SK-N-SH treated with all-trans-retinoic acid at 6 μM for 48 hours (cell line): ENCODE data around the gene TMEM219.

Experiments
- ATAC-seq: fragments of 200-7000 bp; cut with Tn5 transposase; 3 replicates; pipeline ENCODE4 v1.9.1; 2020; ENCODE audit warnings: mild to moderate bottlenecking, moderate library complexity
- ARNTL ChIP-seq: fragments of 450-650 bp; formaldehyde crosslinking; IDR thresholded peaks from 2 replicates; pipeline ENCODE4 v1.5.0; 2020; ENCODE audit warnings: low read depth, mild to moderate bottlenecking, moderate library complexity, borderline replicate concordance
- BACH2 ChIP-seq: fragments of 250-450 bp; sonication (Bioruptor Pico); IDR thresholded peaks from 2 replicates; pipeline ENCODE4 v1.9.0; 2021; ENCODE audit warnings: mild to moderate bottlenecking, borderline replicate concordance
- CSDC2 ChIP-seq: fragments of 250-450 bp; sonication (Bioruptor Pico); IDR thresholded peaks from 2 replicates; pipeline ENCODE4 v1.5.0; 2020; ENCODE audit warnings: mild to moderate bottlenecking, moderate library complexity
- ESRRG ChIP-seq: fragments of 250-450 bp; sonication (Bioruptor Pico); IDR thresholded peaks from 2 replicates; pipeline ENCODE4 v1.6.1; 2021; ENCODE audit warnings: mild to moderate bottlenecking
- GLIS3 ChIP-seq: fragments of 250-450 bp; sonication (Bioruptor Pico); IDR thresholded peaks from 2 replicates; pipeline ENCODE4 v1.5.0; 2020; ENCODE audit warnings: mild to moderate bottlenecking, moderate library complexity
- ISL1 ChIP-seq: fragments of 250-450 bp; sonication (Bioruptor Pico); IDR thresholded peaks from 2 replicates; pipeline ENCODE4 v2.1.2; 2022; ENCODE audit warnings: mild to moderate bottlenecking, moderate library complexity
- OSR1 ChIP-seq: fragments of 250-450 bp; sonication (Bioruptor Pico); IDR thresholded peaks from 2 replicates; pipeline ENCODE4 v1.8.0; 2022; ENCODE audit warnings: moderate library complexity, mild to moderate bottlenecking, inconsistent platforms
- POU6F1 ChIP-seq: fragments of 250-450 bp; sonication (Bioruptor Pico); IDR thresholded peaks from 2 replicates; pipeline ENCODE4 v1.8.0; 2021; ENCODE audit warnings: low read depth, mild to moderate bottlenecking, moderate library complexity, borderline replicate concordance
- PPARA ChIP-seq: fragments of 250-450 bp; sonication (Bioruptor Pico); IDR thresholded peaks from 2 replicates; pipeline ENCODE4 v1.5.0; 2020; ENCODE audit warnings: mild to moderate bottlenecking, borderline replicate concordance
- RARB ChIP-seq: fragments of 250-450 bp; sonication (Bioruptor Pico); IDR thresholded peaks from 2 replicates; pipeline ENCODE4 v1.8.0; 2021; ENCODE audit warnings: mild to moderate bottlenecking, moderate library complexity
- SNAI2 ChIP-seq: fragments of 250-450 bp; sonication (Bioruptor Pico); IDR thresholded peaks from 2 replicates; pipeline ENCODE4 v1.5.0; 2020; ENCODE audit warnings: mild to moderate bottlenecking, moderate library complexity
- TCF4 ChIP-seq: fragments of 250-450 bp; sonication (Bioruptor Pico); IDR thresholded peaks from 2 replicates; pipeline ENCODE4 v1.8.0; 2021; ENCODE audit warnings: mild to moderate bottlenecking, moderate library complexity, borderline replicate concordance
- TOX ChIP-seq: fragments of 250-450 bp; sonication (Bioruptor Pico); IDR thresholded peaks from 2 replicates; pipeline ENCODE4 v1.8.0; 2021; ENCODE audit warnings: mild to moderate bottlenecking, moderate library complexity, borderline replicate concordance
- ZC3H10 ChIP-seq: fragments of 250-450 bp; sonication (Bioruptor Pico); IDR thresholded peaks from 2 replicates; pipeline ENCODE4 v1.5.1; 2021; ENCODE audit warnings: mild to moderate bottlenecking, moderate library complexity
- ZFP3 ChIP-seq: fragments of 250-450 bp; sonication (Bioruptor Pico); IDR thresholded peaks from 2 replicates; pipeline ENCODE4 v1.5.0; 2020; ENCODE audit warnings: mild to moderate bottlenecking, moderate library complexity
- ZFP30 ChIP-seq: fragments of 450-650 bp; formaldehyde crosslinking; IDR thresholded peaks from 2 replicates; pipeline ENCODE4 v1.5.0; 2022; ENCODE audit warnings: mild to moderate bottlenecking, moderate library complexity
- ZNF565 ChIP-seq: fragments of 450-650 bp; formaldehyde crosslinking; conservative IDR thresholded peaks from 2 replicates; pipeline ENCODE4 v1.5.0; 2020; ENCODE audit warnings: low read depth, mild to moderate bottlenecking, moderate library complexity
- ZNF70 ChIP-seq: fragments of 450-650 bp; formaldehyde crosslinking; IDR thresholded peaks from 2 replicates; pipeline ENCODE4 v1.5.0; 2020; ENCODE audit warnings: mild to moderate bottlenecking, moderate library complexity
- ZNF8 ChIP-seq: fragments of 450-650 bp; formaldehyde crosslinking; IDR thresholded peaks from 2 replicates; pipeline ENCODE4 v1.5.0; 2020; ENCODE audit warnings: mild to moderate bottlenecking, moderate library complexity
- TF ChIP-seq, protein P1 (sequence below): fragments of 250-450 bp; sonication (Bioruptor Pico); IDR thresholded peaks from 2 replicates; pipeline ENCODE4 v1.5.0; 2020; ENCODE audit warnings: mild to moderate bottlenecking, moderate library complexity
- TF ChIP-seq, protein P2 (sequence below): fragments of 250-450 bp; sonication (Bioruptor Pico); IDR thresholded peaks from 2 replicates; pipeline ENCODE4 v1.5.1; 2020; ENCODE audit warnings: low read depth, mild to moderate bottlenecking, moderate library complexity

Gene TMEM219

DNA sequence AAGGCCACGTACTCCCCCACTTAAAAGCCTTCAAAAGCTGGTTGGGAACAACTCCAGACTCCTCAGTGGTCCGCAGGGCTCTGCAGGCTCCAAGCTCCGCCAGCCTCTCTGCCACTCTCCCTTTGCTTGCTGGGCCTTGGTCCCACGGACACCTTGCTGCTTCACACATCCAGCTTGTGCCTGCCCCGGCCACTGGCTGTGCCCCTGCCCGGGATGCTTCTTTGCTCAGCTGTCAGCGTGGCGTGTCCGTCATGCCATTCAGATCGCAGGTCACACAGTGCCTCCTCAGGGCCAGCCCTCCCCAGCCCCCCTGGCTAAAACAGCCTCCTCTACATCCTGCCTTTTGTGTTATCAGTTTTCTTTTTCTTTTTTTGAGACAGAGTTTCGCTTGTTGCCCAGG is 49.8 kb upstream of the TMEM219 start (continued):
- TF ChIP-seq POU6F1 (CRISPR knock-in tag) (no peak), ARNTL (CRISPR knock-in tag) (no peak), ISL1 (CRISPR knock-in tag) (no peak)

DNA sequence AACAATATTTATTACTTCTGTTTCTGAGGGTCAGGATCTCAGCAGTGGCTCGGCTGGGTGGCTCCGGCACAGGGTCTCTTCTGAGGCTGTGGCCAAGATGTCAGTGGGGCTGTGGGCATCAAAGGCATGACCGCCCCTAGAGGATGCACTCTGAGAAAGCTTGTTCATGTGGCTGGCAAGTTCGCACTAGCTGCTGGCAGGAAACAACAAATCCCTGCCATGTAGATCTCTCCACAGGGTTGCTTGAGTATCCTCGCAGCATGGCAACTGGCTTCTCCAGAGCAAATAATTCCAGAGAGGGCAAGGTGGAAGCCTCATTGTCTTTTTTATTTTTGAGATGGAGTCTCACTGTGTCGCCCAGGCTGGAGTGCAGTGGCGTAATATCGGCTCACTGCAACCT is 48.4 kb upstream of the TMEM219 start:
- ATAC-seq, result no peak
- no peak for TF ChIP-seq ZC3H10 (CRISPR knock-in tag)

DNA sequence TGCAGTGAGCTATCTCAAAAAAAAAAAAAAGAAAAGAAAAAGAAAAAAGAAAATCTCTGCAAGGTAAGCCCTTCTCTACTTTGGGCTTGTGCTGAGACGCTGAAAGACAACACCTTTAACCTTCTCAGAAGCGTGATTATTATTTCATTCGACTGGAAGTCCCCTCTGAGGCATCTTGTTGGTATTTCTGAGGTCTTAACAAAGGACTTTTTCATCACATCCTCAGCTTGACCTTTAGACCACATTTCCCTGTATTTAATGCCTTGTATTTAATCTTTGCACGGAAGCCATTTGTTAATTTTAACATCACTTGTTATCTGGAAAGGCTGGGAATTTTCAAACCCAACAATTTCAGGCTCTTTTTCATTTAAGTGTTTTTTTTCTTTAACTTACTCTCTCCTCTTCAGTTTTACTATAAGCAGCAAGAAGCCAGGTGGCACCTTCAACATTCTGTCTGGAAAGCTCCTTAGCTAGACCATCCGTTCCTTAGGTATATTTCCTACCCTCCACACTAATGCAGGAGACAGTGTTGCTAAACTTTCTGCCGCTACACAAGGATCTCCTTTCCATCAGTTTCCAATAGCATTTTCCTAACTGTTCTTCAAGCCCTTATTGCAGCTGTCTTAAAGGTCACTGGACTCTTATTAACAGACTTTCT is 46.2 kb upstream of the TMEM219 start:
- no peak for ATAC-seq
- TF ChIP-seq PPARA (no peak), OSR1 (CRISPR knock-in tag) (no peak), ZFP3 (CRISPR knock-in tag) (no peak), ZNF8 (no peak), POU6F1 (CRISPR knock-in tag) (no peak), ESRRG (CRISPR knock-in tag) (no peak), ZNF565 (CRISPR knock-in tag) (no peak), RARB (CRISPR knock-in tag) (no peak), ZNF70 (no peak), ARNTL (CRISPR knock-in tag) (no peak), TCF4 (CRISPR knock-in tag) (no peak), GLIS3 (CRISPR knock-in tag) (no peak), TOX (no peak), CSDC2 (CRISPR knock-in tag) (no peak), SNAI2 (CRISPR knock-in tag) (no peak), BACH2 (CRISPR knock-in tag) (no peak), ZFP30 (CRISPR knock-in tag) (no peak), ZC3H10 (CRISPR knock-in tag) (no peak)
- TF ChIP-seq, protein P1, sequence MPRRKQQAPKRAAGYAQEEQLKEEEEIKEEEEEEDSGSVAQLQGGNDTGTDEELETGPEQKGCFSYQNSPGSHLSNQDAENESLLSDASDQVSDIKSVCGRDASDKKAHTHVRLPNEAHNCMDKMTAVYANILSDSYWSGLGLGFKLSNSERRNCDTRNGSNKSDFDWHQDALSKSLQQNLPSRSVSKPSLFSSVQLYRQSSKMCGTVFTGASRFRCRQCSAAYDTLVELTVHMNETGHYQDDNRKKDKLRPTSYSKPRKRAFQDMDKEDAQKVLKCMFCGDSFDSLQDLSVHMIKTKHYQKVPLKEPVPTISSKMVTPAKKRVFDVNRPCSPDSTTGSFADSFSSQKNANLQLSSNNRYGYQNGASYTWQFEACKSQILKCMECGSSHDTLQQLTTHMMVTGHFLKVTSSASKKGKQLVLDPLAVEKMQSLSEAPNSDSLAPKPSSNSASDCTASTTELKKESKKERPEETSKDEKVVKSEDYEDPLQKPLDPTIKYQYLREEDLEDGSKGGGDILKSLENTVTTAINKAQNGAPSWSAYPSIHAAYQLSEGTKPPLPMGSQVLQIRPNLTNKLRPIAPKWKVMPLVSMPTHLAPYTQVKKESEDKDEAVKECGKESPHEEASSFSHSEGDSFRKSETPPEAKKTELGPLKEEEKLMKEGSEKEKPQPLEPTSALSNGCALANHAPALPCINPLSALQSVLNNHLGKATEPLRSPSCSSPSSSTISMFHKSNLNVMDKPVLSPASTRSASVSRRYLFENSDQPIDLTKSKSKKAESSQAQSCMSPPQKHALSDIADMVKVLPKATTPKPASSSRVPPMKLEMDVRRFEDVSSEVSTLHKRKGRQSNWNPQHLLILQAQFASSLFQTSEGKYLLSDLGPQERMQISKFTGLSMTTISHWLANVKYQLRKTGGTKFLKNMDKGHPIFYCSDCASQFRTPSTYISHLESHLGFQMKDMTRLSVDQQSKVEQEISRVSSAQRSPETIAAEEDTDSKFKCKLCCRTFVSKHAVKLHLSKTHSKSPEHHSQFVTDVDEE (CRISPR knock-in tag), result no peak
- TF ChIP-seq, protein P2, sequence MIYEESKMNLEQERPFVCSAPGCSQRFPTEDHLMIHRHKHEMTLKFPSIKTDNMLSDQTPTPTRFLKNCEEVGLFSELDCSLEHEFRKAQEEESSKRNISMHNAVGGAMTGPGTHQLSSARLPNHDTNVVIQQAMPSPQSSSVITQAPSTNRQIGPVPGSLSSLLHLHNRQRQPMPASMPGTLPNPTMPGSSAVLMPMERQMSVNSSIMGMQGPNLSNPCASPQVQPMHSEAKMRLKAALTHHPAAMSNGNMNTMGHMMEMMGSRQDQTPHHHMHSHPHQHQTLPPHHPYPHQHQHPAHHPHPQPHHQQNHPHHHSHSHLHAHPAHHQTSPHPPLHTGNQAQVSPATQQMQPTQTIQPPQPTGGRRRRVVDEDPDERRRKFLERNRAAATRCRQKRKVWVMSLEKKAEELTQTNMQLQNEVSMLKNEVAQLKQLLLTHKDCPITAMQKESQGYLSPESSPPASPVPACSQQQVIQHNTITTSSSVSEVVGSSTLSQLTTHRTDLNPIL (CRISPR knock-in tag), result no peak

- ATAC-seq, result no peak
- TF ChIP-seq TCF4 (CRISPR knock-in tag) (no peak), RARB (CRISPR knock-in tag) (no peak), POU6F1 (CRISPR knock-in tag) (no peak), ARNTL (CRISPR knock-in tag) (no peak), ZC3H10 (CRISPR knock-in tag) (no peak), ESRRG (CRISPR knock-in tag) (no peak)
- TF ChIP-seq, protein P2 (CRISPR knock-in tag), result no peak
- TF ChIP-seq, protein P1 (CRISPR knock-in tag), result no peak
Observed at GRCh38 chr16:29916979-29917378, 44.9 kb upstream of the TMEM219 start.
